Suppressor macrophage (primary cell): ENCODE measurements around the gene ACAP3.

Experiments used
- DNase-seq, 4 experiments: peaks; one replicate each; pipeline ENCODE4 v3.0.0-alpha.2; 2020 to 2022

The ACAP3 gene

DNA sequence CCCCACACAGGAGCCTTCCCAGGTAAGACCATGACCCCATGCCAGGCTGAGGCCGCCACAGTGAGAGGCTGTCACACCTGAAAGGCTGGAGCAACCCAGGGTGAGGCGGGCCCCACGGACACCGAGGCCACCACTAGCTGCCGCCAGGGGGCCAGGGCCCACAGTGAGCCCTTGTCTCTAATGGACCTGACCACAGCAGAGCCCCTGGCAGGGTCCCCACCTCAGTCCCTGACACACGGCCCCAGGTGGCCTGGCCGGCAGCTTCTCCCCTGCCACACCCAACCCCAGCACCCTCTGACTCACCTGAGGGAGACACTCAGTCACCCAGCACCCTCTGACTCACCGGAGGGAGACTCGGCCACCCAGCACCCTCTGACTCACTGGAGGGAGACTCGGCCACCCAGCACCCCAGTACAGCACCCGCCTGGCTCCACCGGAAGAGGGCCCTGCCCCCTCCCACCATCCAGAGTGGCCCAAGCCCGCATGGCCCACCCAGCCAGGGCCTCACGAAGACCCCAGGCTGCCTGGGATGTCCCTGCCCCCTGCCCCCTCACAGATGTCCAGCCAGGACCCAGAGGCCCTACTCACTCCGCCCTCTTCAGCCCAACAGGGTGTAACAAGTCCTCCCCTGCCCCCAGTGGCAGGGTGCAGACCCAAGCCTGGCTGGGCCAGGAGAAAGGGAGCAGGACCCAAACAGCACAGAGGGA lies 37.1 kb upstream of the ACAP3 start:
- DNase-seq: peak in 3 of 4 experiments; percentile 36 to 46 (median 40)

DNA sequence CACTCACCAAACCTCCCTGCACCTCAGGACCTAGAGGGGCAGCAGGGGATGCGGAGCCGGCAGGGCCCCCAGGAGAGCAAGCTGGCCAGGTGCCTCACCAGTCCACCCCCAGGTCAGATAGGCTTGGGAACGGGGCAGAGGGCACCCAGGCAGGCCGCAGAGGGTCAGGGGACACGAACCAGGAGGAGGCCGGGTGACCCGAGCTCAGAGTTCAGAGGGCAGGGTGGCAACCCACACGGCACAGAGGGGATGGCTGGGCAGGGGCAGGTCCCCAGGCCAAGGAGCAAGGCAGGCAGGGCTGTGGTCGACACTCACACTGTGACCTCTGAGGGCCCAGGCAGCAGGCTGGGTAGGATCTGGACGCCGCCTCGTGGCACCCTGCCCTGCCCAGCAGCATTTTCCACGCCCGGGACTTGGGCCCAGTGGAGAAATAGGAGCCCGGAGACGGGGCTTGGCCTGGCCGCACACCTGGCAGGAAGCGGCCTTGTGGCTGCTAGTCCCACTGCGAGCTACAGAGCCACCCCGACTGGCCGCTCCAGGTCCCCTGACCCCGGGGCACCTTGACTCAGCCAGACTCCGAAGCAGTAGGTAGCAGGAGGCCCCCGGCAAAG lies 36.2 kb upstream of the ACAP3 start:
- DNase-seq: no peak

DNA sequence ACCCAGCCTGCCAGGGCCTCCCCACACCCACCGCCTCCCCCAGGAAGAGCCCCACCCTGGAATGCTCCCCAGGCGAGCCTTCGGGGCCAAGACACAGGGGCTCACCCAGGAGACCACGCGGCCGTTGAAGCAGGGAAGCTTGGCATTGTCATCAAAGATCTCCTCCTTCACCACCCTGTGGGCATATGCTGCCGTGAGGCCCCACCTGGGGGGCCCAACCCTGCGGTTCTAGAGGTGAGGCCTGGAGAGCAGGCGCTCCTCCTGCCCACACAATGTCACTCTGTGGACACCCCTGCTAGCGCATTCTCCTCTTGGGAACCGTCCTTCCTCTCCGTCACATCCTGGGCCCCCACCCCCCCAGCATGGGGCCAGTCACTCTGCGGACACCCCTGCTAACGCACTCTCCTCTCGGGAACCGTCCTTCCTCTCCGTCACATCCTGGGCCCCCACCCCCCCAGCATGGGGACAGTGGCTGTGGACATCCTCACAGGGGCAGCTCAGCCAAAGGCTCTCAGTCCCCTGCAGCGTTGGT lies 34.9 kb upstream of the ACAP3 start:
- no peak for DNase-seq

DNA sequence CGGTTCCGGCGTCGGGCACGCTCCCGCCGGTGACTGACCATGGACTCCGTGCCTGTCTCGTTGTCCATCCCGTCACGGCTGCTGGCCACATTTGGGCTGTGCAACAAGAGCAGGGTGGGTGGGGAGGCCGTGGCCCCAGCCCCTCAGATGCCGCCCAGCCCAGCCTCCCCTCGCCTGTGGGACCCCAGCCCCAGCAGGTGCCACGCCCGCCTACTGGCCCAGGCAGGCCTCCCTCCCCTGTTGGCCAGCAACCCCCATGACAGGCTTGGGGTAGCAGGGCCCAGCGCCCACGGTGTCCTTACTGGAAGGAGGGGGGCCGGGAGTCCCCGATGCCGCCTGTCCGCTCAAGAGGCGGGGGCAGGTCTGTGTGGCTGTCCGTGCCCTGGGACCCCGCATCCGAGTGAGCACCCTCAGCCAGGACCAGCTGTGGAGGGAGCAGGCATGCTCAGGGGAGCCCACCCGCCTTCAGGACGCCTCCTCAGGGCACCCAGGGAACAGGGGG lies 34.4 kb upstream of the ACAP3 start:
- no peak for DNase-seq

DNA sequence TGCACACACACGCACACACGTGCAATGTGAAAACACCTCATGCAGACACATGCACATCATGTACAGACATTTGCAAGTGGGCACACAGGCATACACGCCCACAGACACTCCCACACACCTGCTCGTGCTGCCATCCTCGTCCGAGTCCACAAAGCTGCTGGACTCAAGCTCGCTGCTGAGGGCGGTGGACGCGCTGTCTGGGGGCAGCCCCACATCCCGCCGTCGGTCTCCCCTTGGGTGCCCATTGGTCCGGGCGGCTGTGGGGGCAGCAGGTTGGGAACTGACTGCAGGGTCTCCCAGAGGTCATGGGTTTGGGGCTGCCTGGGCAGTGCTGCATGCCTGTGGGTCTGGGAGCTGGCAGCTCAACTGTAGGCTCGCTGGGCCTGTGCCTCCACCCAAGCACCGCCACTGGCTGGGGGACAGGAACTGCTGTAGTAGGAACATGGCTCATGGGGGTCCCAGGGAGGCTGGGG lies 33.9 kb upstream of the ACAP3 start:
- no peak for DNase-seq

DNA sequence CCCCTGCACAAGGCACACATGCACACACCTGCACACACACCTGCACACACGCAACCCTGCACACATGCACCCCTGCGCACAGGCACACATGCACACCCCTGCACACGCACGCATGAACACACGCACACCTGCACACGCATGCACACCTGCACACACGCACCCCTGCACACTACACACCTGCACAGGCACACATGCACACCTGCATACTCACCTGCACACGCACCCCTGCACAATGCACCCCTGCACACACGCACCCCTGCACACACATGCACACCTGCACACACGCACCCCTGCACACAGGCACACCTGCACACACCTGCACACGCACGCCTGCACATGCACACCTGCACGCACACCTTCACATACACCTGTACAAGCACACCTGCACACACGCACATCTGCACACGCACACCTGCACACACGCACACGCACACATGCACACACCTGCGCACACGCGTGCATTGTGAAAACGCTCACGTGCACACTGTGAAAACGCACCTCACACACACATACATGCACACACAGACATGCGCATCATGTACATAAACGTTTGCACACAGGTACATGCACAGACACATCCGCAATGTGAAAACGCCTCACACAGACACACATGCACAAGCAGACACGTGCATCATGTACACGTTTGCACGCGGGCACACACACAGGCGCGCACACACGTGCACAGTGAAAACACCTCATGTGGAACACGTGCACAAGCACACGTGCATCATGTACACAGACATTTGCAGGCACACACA lies 33.2 kb upstream of the ACAP3 start:
- DNase-seq: no peak

DNA sequence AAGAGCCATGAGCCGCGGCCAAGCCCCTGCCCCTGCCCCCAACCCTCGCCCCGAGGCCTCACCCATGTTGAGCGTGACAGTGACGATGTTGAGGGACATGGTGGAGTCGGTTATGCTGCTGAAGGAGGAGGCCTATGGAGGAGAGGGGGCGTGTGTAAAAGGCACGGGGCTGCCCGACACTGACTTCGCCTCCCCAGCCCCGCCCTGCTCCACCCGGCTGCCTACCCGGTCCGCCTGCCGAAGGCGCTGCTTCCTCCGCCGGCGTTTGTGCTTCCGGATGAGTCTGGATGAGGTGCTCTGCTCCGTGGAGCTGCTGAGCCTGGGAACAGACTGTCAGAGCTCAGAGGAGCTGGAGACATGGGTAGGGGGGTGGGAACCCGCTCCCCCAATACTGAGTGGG lies 32.5 kb upstream of the ACAP3 start:
- DNase-seq: no peak

DNA sequence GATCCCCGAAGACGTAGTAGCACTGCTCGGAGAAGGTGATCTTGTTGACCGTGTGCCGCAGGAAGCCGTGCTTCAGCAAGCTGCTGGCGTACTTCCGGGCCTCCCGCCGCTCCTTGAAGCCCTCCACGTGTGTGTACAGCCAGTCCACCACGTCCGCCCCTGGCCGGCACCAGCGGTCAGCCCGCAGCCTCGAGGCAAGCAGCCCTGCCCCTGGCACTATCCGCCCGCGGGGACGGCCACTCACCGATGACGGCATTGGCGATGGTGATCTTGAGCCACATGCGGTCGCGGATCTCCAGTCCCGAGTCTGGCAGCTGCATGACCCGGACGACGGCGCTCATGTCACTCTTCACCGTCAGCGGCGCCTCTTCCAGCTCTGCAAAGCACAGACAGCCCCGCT lies 30.5 kb upstream of the ACAP3 start:
- DNase-seq: no peak

DNA sequence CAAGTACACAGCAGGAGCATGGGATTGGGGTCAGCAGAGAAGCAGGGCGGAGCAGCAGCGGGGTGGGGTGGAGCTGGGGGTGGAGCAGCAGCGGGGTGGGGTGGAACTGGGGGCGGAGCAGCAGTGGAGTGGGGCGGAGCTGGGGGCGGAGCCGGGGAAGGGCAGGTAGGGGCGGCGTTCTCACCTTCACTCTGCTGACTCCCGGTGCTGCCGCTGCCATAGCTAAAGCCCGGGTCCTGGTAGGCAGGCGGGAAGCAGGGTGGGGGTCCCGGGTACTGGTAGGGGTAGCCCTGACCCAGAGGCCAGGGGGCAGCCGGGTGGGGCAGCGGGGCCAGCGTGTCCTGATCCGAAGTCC lies 30.0 kb upstream of the ACAP3 start:
- DNase-seq: peak in 1 of 4 experiments; percentile 27

DNA sequence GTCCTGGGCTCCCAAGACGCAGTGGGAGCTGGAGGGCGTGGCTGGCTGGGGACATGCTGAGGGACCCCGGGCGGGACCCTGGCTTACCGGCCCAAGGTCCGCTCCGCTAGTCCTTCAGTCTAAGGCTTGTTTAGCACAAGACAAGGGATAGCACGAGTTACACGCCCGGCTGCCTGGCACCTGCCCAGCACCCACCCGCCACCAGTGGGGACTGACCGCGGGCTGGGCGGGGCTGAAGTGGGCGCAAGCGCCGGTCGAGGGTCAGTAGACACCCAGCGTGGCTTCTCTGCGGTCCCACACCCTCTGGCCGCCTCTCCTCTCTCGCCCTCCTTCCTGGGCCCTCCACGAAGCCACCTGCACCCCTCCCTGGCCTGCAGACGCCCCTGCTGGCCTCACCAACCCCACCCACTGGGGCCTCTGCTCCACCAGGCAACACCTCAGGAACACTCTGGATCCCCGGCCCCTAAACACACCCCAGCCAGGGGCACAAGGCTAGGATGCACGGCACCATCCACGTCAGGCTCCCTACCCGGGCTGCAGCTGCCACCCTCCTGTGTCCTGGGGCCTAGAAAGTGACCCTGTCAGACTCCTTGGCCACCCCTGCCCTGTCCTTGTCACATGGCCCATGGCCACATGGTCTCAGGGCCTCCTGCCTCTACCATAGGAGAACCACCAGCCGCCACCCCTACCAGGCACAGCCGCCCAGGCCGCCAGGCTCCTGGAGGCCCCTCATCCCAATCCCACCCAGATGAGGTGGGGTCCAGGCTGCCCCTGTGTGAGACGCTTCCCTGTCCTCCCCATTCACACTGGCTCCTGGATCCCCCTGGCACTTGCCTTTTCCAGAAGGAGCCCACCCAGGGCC lies 29.4 kb upstream of the ACAP3 start:
- DNase-seq: no peak

DNA sequence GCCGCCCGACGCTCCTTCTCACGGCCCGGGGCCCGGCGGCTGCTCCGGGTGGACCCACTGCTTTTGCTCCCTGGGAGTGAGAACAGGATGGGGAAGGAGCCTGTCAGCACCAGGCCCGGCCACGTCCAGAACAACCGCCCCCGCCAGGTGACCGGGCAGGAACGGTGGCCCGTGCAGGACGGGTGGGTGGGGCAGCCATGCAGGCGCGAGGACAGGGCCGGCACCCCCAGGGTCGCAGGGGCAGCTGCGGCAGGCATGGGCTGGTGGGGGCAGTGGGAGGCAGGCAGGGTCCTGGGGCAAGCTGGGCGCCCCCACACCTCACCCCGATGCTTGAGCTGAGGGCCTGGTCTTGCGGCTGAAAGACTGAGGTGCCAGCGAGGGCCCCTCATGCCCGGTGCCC lies 28.7 kb upstream of the ACAP3 start:
- no peak for DNase-seq

DNA sequence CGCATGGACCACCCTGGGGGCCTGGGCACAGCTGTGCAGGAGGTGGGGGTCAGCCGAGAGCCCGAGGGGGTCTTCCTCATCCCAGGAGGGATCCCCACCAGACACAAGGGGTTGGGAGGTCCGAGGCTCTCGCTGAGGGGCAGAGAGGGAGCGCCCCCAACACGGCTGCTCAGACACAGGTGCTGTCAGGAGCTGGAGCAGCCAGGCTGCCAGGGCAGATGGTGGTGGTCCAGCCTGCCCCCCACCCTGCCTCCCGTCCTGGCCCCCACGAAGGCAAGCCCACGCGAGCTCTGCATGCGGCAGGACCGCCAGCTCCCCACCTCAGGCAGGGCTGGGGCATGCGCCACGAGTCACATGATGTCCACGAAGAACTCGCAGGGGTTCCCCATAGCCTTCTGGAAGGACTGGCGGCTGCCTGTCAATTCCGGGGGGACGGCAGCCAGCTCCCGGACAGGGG lies 28.1 kb upstream of the ACAP3 start:
- no peak for DNase-seq

DNA sequence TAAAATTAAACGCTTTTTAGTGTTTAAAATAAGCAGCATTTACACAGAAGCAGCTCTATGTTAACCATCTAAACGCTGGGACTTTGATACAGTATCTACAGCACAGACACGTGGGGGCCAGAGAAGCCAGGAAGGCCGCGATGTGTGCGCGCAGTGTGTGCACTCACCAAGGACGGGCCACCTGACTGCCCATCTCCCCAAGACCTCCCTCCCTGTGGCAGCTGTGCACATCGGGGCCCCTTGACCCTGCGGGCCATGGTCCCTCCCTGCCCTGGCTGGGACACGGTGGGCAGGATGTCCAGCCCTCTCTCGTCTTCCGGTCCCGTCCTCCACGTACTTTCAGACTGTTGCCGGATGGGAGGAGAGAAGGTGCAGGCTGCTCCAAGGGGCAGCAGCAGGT lies 27.6 kb upstream of the ACAP3 start:
- no peak for DNase-seq

DNA sequence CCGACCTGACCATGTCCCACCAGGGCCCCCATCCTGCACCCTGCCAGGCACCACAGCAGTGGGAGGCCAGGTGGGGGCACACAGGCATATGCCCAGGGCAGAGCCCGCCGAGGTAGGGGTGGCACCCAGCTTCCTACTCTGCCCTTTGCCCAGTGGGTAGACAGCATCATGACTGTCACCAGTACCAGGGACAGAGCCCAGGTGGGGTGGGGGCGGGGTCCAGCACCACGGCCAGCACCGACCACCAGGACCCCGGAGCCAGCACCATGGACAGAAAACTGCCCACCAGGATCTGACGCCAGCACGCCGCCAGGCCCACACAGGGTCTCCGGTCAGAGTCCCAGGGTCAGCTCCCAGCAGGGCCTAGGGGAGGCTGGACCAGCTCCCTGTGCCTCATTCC lies 27.1 kb upstream of the ACAP3 start:
- DNase-seq: no peak

DNA sequence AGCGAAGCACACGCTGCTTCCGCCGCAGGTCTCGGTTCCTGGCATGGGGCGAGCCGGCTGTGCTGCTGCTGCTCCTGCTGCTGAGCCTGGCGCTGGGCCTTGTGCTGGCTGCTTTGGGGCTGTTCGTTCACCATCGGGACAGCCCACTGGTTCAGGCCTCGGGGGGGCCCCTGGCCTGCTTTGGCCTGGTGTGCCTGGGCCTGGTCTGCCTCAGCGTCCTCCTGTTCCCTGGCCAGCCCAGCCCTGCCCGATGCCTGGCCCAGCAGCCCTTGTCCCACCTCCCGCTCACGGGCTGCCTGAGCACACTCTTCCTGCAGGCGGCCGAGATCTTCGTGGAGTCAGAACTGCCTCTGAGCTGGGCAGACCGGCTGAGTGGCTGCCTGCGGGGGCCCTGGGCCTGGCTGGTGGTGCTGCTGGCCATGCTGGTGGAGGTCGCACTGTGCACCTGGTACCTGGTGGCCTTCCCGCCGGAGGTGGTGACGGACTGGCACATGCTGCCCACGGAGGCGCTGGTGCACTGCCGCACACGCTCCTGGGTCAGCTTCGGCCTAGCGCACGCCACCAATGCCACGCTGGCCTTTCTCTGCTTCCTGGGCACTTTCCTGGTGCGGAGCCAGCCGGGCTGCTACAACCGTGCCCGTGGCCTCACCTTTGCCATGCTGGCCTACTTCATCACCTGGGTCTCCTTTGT lies 26.0 kb upstream of the ACAP3 start:
- DNase-seq: no peak

DNA sequence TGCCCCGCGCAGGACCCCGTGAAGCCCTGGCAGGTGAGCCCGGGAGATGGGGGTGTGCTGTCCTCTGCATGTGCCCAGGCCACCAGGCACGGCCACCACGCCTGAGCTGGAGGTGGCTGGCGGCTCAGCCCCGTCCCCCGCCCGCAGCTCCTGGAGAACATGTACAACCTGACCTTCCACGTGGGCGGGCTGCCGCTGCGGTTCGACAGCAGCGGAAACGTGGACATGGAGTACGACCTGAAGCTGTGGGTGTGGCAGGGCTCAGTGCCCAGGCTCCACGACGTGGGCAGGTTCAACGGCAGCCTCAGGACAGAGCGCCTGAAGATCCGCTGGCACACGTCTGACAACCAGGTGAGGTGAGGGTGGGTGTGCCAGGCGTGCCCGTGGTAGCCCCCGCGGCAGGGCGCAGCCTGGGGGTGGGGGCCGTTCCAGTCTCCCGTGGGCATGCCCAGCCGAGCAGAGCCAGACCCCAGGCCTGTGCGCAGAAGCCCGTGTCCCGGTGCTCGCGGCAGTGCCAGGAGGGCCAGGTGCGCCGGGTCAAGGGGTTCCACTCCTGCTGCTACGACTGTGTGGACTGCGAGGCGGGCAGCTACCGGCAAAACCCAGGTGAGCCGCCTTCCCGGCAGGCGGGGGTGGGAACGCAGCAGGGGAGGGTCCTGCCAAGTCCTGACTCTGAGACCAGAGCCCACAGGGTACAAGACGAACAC lies 25.2 kb upstream of the ACAP3 start:
- no peak for DNase-seq

DNA sequence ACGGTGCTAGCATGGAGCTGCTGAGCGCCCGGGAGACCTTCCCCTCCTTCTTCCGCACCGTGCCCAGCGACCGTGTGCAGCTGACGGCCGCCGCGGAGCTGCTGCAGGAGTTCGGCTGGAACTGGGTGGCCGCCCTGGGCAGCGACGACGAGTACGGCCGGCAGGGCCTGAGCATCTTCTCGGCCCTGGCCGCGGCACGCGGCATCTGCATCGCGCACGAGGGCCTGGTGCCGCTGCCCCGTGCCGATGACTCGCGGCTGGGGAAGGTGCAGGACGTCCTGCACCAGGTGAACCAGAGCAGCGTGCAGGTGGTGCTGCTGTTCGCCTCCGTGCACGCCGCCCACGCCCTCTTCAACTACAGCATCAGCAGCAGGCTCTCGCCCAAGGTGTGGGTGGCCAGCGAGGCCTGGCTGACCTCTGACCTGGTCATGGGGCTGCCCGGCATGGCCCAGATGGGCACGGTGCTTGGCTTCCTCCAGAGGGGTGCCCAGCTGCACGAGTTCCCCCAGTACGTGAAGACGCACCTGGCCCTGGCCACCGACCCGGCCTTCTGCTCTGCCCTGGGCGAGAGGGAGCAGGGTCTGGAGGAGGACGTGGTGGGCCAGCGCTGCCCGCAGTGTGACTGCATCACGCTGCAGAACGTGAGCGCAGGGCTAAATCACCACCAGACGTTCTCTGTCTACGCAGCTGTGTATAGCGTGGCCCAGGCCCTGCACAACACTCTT lies 24.5 kb upstream of the ACAP3 start:
- DNase-seq: no peak

DNA sequence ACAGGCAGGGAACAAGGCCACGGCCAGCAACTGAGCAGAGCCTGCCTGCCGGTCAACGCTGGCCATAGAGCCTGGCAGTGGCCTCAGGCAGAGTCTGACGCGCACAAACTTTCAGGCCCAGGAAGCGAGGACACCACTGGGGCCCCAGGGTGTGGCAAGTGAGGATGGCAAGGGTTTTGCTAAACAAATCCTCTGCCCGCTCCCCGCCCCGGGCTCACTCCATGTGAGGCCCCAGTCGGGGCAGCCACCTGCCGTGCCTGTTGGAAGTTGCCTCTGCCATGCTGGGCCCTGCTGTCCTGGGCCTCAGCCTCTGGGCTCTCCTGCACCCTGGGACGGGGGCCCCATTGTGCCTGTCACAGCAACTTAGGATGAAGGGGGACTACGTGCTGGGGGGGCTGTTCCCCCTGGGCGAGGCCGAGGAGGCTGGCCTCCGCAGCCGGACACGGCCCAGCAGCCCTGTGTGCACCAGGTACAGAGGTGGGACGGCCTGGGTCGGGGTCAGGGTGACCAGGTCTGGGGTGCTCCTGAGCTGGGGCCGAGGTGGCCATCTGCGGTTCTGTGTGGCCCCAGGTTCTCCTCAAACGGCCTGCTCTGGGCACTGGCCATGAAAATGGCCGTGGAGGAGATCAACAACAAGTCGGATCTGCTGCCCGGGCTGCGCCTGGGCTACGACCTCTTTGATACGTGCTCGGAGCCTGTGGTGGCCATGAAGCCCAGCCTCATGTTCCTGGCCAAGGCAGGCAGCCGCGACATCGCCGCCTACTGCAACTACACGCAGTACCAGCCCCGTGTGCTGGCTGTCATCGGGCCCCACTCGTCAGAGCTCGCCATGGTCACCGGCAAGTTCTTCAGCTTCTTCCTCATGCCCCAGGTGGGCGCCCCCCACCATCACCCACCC lies 23.6 kb upstream of the ACAP3 start, which contains the start of gene TAS1R3:
TSS of gene TAS1R3 (plus strand) at position 213 of the 898 bp plus-strand sequence. CDS start at position 279, 66 bp downstream.
- no peak for DNase-seq
